Spleen (tissue), 7 donors: ENCODE results near the gene GRHL3.

Experiments used
- CTCF ChIP-seq, 11 experiments: fragments of 200-600 bp in 7 of 11; fragments of 450-650 bp in 4 of 11; sonication (generic) in 4 of 11; IDR thresholded peaks in 8 of 11; conservative IDR thresholded peaks in 3 of 11; 1 replicate in 7 of 11; 2 replicates in 4 of 11; pipeline versions ENCODE4 v1.4.0 to v1.8.0; 2016 to 2021; ENCODE audit warnings: antibody characterized with exemption in 11 of 11, inconsistent platforms in 4 of 11, mild to moderate bottlenecking in 1 of 11
- POLR2A ChIP-seq, 3 donors: fragments of 450-650 bp; IDR thresholded peaks; one replicate each; pipeline ENCODE4 v1.5.1; 2017; ENCODE audit warnings: antibody characterized with exemption in 3 of 3, mild to moderate bottlenecking in 1 of 3
- POLR2AphosphoS5 ChIP-seq, 3 donors: sonication (generic); formaldehyde crosslinking; IDR thresholded peaks; one replicate each; pipeline ENCODE4 v1.5.1; 2017; ENCODE audit warnings: antibody characterized with exemption in 3 of 3
- donor health status: DM: no; HTN: no; CAD: no; lungs with moderate emphysema.
- donor health status: DM: no; HTN: no; CAD: no.
- donor health status: DM: no; HTN: no; CAD: no.

DNA sequence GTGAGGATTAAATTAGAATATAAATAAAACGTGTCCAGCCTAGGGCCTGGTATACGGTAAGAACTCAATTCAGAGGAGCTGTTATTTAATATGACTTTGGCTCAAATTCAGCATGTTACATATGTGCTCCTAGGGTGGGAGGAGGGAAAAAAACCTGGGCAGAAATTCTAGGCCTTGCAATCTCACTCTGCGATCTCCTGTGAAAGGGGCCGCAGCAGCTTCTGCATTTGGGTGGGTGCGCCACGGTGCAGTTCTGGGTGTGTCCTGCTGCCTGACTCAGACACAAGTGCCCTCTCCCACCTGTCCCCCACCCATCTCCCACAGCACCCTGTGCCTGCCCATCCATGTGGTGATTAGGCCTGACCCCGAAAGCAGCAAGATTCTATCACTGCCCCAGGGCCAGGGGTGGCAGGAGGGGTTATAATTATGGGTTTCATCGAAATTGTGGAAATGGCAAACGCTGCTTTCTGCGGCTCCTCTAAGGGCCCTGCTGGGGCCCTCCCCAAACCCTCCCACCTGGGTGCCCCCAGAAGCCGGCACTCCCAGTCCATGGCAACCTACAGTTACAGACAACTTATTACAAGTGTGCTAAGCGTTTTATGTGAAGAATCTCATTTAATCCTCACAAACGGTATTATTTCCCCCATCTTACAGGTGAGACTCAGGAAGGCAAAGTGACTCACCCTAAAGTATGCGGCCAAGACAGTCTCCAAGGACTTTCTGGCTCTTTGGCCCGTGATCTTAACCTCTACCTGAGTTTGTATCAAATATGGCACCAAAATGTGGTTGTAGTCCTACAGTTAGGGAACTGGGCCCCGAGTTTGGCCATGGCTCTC, 25.5 kb upstream of the GRHL3 start:
- TF ChIP-seq POLR2A (IDR thresholded peaks at IDR 0.05) (no peak), POLR2AphosphoS5 (IDR thresholded peaks at IDR 0.05) (no peak), CTCF (IDR thresholded peaks at IDR 0.05 in 8 of 11, conservative IDR thresholded peaks at IDR 0.05 in 3 of 11) (no peak)
